Kidney (tissue), 14 donors: Measurements from ENCODE around the gene THBS3. TPM values are rescaled to one million over a fixed set of nuclear protein-coding genes. Genes with fewer than 3 reads are reported as not detected.
A peak's percentile ranks its signal among the peaks of the same experiment; 100 is the strongest.

Source experiments
- DNase-seq, 5 donors: peaks; one replicate each; pipeline ENCODE4 v3.0.0-alpha.2; 2013 to 2020
- FAIRE-seq: peaks from 2 replicates; lab custom pipeline; 2012; peaks lifted over from hg19 to GRCh38; lab: Jason Lieb, UNC
- H3K27ac ChIP-seq, 2 donors: one replicate each; pipeline ENCODE4 v1.7.0; 2013; ENCODE audit warnings: low read depth in 2 of 2, low read length in 2 of 2, inconsistent platforms in 1 of 2
- H3K27me3 ChIP-seq: one replicate; pipeline ENCODE4 v1.7.1; 2013; ENCODE audit warnings: low read length, inconsistent platforms; ENCODE audit not compliant: control insufficient read depth, insufficient read depth
- H3K36me3 ChIP-seq, 3 donors: one replicate each; pipeline versions ENCODE4 v1.7.0 to v1.7.1; 2013; ENCODE audit warnings: low read length in 3 of 3, control low read depth in 1 of 3, inconsistent platforms in 1 of 3; ENCODE audit not compliant: insufficient read depth in 3 of 3, control insufficient read depth in 2 of 3
- H3K4me1 ChIP-seq, 3 donors: one replicate each; pipeline versions ENCODE4 v1.7.0 to v1.7.1; 2013; ENCODE audit warnings: low read length in 3 of 3, inconsistent platforms in 1 of 3, low read depth in 1 of 3; ENCODE audit not compliant: control insufficient read depth in 2 of 3, insufficient read depth in 2 of 3
- H3K4me3 ChIP-seq, 3 donors: one replicate each; pipeline versions ENCODE4 v1.7.0 to v1.8.1; 2013; ENCODE audit warnings: low read length in 3 of 3, control low read depth in 1 of 3, inconsistent platforms in 1 of 3
- H3K9ac ChIP-seq, 3 donors: one replicate each; pipeline versions ENCODE4 v1.7.0 to v1.7.1; 2013; ENCODE audit warnings: low read length in 3 of 3, control low read depth in 1 of 3, inconsistent platforms in 1 of 3
- H3K9me3 ChIP-seq, 3 donors: one replicate each; pipeline versions ENCODE4 v1.7.0 to v1.7.1; 2013; ENCODE audit warnings: low read length in 3 of 3, control low read depth in 1 of 3, inconsistent platforms in 1 of 3; ENCODE audit not compliant: control insufficient read depth in 2 of 3, insufficient read depth in 1 of 3
- intact Hi-C: fragments of 100-400 bp; cut with DNase I; formaldehyde crosslinking; loops from one replicate; pipeline ENCODE4 v1.11.1; 2022
- polyA plus RNA-seq: library from polyadenylated mRNA; stranded (reverse); fragments of 350-450 nt; fragmentation: Illumina TruSeq; extraction: RNeasy Lipid Tissue Mini Kit (QIAGEN cat#74804); gene quantifications from one replicate; pipeline ENCODE4 v1.2.3, GENCODE V29; 2014; ENCODE audit warnings: low read depth, low replicate concordance; ENCODE audit not compliant: insufficient read depth
- total RNA-seq: library from RNA; stranded (reverse); fragmentation: NEBNext Ultra II Directional; extraction: Animal tissue kit (Norgen Biotek cat#: 25700); gene quantifications from one replicate; pipeline ENCODE4 v1.2.1, GENCODE V29; 2021
- TF ChIP-seq, protein P1 (sequence below): IDR thresholded peaks from 3 replicates; pipeline ENCODE4 v1.5.1; 2012; ENCODE audit warnings: mild to moderate bottlenecking, moderate library complexity, borderline replicate concordance; ENCODE audit not compliant: insufficient read depth; ENCODE audit errors: extremely low read depth
- donor health status: control.
- donor health status: control.
- donor health status: control.
- donor health status: control.
- donor health status: control.
- donor health status: DM: yes; HTN: yes; CAD: no.
- donor health status: Normal renal cell carcinoma (clear cell type).

The THBS3 gene
- total and polyA plus RNA-seq, 2 donors from 2014 or later = 21.4 to 33.0 TPM

DNA sequence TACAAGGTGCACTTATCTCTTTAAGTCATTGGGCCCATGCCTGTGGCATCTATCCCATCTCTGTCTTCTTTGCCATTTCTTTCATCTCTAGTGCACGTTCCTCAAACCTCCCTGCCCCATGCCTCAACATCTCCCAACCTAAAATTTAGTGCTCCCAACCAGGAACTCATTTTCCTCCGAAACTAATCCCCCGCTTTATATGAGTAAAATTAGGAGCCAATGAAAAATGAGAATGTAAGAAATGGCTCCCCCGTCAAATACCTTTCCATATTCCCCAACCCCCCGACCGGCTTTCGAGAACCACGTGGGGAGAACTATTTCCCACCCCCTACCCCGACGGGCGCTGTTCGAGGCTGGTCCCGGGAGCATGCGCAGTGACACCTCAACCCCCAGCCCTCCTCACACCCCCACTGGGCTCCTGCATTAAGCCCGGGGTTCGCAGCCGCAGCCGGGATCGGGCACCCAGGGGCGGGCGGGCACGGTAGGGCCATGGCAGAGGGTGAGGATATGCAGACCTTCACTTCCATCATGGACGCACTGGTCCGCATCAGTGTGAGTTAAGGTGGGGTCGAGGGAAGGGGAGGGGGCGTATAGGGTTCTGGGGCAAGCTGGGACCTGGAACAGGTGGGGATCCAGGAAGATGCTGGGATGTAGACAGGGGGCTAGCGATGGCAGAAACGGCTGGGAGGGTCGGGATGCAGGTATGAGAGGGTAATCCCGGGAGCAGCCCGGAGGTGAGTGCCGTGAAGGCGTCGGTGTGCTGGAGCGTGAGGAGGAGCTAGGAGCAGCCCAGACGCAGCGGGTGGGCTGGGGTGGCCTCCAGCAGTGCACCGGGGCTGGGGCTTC, 34.0 kb downstream of the THBS3 start, which contains the start of gene TRIM46:
Gene TRIM46, plus strand, starts transcription at position 372 of the 846 bp plus-strand sequence. Its CDS starts 118 bp downstream, at position 490.
- Histone ChIP-seq H3K36me3 (peaks cover 4 to 14% (median 10%) of the 10 kb centered on the region in 3 donors), H3K9me3 (no peaks in the 10 kb centered on the region), H3K27me3 (no peaks in the 10 kb centered on the region), H3K27ac (peak within 1 kb of the TSS; percentile 92), H3K4me3 (peak within 1 kb of the TSS; percentile 82 to 94 (median 93)), H3K9ac (peak within 1 kb of the TSS; percentile 55 to 92 (median 86)), H3K4me1 (peaks cover 0 to 19% (median 10%) of the 10 kb centered on the region in 3 donors)
- DNase-seq = peak in 4 of 5 donors; percentile 46 to 86 (median 70)
- TF ChIP-seq, protein P1, sequence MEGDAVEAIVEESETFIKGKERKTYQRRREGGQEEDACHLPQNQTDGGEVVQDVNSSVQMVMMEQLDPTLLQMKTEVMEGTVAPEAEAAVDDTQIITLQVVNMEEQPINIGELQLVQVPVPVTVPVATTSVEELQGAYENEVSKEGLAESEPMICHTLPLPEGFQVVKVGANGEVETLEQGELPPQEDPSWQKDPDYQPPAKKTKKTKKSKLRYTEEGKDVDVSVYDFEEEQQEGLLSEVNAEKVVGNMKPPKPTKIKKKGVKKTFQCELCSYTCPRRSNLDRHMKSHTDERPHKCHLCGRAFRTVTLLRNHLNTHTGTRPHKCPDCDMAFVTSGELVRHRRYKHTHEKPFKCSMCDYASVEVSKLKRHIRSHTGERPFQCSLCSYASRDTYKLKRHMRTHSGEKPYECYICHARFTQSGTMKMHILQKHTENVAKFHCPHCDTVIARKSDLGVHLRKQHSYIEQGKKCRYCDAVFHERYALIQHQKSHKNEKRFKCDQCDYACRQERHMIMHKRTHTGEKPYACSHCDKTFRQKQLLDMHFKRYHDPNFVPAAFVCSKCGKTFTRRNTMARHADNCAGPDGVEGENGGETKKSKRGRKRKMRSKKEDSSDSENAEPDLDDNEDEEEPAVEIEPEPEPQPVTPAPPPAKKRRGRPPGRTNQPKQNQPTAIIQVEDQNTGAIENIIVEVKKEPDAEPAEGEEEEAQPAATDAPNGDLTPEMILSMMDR = no peak
- intact Hi-C loops = loop anchor here (10.0 kb wide), 1 partner anchor 51 kb away; no protein-coding TSS in a partner anchor
- no peak for FAIRE-seq

DNA sequence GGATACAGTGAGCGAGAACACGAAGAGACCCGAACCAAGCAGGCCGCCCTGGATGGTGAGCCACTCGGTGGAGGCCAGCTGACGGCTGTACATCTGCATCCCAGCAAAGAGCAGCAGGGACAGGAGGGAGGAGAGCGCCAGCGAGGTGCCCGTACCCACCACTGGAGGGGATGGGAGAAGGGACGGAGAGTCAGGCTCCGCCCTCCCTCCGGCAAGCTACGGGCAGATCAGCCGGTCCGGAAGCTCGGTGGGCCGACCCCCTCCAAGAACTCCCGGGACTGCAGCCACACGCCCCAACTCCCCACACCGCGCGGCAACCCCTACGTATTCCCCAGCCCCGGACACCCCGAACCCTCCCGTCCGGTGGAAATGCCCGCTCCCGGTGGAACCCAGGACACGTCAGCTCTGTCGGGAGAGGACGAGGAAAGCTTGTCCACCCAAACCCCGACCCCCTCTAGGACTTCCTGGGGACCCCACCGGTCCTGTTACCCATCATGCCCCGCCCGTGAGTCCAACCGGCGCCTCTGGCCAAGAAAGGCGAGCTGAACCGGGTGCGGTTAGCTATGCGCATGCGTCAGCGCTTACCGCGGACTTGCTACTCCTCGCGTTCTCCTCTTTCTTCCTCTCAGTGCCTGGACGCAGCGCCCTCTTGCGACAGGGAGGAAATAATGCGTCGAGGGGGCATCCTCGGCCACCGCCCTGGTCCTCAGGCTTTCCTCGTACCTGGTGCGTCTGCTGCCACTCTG, 34.8 kb downstream of the THBS3 start, which contains the start of gene KRTCAP2:
Gene KRTCAP2, minus strand, starts transcription at position 573 of the 746 bp plus-strand sequence. Its CDS starts 80 bp downstream, at position 493.
- no peaks in the 10 kb centered on the region for H3K9me3 ChIP-seq
- H3K4me1 ChIP-seq = peaks cover 0 to 19% (median 10%) of the 10 kb centered on the region in 3 donors
- TF ChIP-seq, protein P1 = peak; percentile 97
- FAIRE-seq (no peak), DNase-seq (peak; percentile 96 to 98 (median 98))
- peak within 1 kb of the TSS; percentile 92 for H3K27ac ChIP-seq
- intact Hi-C loops = loop anchor here (10.0 kb wide), 1 partner anchor 52 kb away; no protein-coding TSS in a partner anchor
- no peaks in the 10 kb centered on the region for H3K27me3 ChIP-seq
- H3K36me3 ChIP-seq = peaks cover 4 to 15% (median 10%) of the 10 kb centered on the region in 3 donors
- H3K4me3 ChIP-seq = peak within 1 kb of the TSS; percentile 82 to 94 (median 93)
- H3K9ac ChIP-seq = peak within 1 kb of the TSS; percentile 55 to 92 (median 86)

DNA sequence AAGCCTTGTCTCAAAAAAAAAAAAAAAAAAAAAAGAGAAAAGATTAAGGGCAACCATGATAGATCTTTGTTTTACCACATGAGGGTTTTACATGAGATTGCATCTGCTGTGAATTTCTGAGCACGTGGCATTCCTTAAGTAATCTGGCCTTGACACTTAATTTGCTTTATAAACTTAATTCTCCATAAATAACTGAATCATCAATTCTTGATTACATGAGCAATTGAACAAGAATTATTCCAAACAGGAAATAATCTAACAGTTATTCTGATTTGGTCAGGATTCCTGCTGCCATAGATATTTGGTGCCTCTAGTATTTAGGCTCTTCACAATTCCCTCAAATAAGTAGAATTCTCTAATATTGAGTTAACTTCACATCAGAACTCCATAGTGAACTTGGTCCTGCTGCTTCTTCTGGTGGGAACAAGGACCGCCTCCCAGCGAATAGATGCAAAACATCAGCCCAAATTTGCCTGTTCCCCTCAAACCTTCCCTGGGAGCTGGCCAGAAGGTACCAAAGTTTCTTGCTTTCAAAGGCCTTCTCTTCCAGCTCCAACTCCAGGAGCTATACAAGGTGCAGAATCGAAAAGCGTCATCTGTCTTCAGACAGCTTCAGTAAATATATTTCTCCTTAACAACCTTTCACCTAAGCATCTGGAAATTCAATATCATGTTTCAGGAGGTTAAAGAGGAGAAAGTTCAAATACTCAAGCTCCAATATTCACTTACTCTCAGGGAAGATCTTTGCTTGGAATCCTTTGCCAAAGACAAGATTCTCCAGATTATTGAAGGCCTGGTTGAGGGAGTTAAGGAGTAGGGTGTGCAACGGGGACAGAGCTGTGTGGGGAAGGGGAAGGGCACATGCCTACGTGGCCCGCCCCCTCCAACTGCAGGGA, 35.6 kb downstream of the THBS3 start:
- Histone ChIP-seq H3K36me3 (peaks cover 4 to 15% (median 10%) of the 10 kb centered on the region in 3 donors), H3K9ac (peak overlapping the region; percentile 55 to 92 (median 86)), H3K27ac (peak overlapping the region; percentile 92), H3K4me3 (peak overlapping the region; percentile 82 to 94 (median 93)), H3K4me1 (peaks cover 0 to 22% (median 11%) of the 10 kb centered on the region in 3 donors), H3K27me3 (no peaks in the 10 kb centered on the region), H3K9me3 (no peaks in the 10 kb centered on the region)
- intact Hi-C loops = loop anchor here (10.0 kb wide), 1 partner anchor 53 kb away; no protein-coding TSS in a partner anchor
- DNase-seq (peak in 1 of 5 donors; percentile 18), FAIRE-seq (no peak)
- TF ChIP-seq, protein P1 = no peak
